NCI-H69 (cell line): Measurements from ENCODE around the gene CEP164.

Experiments used
- DNase-seq: peaks from one replicate; lab custom pipeline; 2025; lab: John Stamatoyannopoulos, UW

Gene CEP164

DNA sequence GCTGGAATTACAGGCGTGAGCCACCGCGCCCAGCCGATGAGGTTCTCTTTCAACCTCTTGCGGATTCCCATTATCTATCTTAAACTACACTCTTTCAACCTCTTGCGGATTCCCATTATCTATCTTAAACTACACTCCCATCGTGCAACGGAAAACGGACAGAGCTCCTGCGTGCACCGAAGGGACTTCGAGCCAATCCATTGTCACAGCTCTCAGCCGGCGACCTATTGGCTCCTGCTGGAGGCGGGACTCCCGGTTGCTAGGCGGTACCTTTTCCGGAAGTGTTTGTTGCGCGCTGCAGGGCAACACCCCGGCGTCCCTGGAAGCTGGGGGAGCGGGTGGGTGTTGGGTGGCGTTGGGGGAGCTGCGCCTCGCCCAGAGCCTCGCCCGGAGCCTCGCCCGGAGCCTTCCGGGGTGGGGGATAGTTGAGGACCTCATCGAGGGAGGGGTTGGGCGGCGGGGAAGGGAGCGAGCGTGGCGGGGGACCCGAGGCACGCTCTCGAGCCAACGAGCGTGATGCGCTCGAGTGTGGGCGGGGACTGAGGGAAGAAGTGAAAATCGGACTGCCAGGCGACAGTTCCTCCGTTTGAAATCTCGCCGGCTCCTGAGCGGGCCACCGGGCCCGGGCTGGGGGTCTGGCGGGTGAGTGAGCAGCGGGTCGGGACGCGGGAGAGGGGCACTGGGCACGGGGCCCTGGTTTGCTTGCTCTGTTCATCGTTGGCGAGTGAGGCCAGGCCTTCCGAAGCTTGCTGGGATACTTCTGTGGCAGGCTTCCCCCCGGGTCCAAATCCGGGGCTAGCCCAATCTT lies at the start of gene CEP164:
Gene CEP164 (plus strand): TSS at position 288 of the 808 bp plus-strand sequence. CDS start 10,733 bp downstream, outside the sequence.
- DNase-seq, result peak; percentile 99

GRCh38 chr11:117278347-117278746 lies 49.3 kb upstream of the CEP164 start:
- DNase-seq, result no peak

- DNase-seq, result no peak
Measured at GRCh38 chr11:117279711-117280376, 47.8 kb upstream of the CEP164 start.

DNA sequence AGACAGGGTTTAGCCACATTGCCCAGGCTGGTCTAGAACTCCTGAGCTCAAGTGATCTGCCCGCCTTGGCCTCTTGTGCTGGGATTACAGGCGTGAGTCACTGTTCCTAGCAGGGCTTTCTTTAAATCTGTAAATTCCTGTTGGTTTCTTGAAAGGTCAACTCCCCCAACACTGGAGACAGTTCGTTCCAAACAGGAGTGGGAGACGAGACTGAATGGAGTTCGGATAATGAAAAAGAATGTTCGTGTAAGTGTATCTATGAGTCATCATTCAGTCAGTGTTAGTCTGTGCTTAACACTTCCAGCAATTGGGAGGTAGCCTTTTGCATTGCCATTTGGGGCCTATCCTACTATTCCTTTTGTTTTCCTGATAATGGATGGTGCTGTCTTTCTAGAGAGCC lies 46.5 kb upstream of the CEP164 start:
- DNase-seq, result no peak

DNA sequence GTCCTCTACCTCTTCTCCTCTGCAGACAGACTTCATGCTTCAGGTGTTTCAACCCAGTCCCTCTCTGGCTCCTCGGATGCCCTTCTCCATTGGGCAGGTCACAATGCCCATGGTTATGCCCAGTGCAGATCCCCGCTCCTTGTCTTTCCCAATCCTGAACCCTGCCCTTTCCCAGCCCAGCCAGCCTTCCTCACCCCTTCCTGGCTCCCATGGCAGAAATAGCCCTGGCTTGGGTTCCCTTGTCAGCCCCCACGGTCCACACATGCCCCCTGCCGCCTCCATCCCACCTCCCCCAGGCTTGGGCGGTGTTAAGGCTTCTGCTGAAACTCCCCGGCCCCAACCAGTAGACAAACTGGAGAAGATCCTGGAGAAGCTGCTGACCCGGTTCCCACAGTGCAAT lies 45.8 kb upstream of the CEP164 start:
- no peak for DNase-seq

DNA sequence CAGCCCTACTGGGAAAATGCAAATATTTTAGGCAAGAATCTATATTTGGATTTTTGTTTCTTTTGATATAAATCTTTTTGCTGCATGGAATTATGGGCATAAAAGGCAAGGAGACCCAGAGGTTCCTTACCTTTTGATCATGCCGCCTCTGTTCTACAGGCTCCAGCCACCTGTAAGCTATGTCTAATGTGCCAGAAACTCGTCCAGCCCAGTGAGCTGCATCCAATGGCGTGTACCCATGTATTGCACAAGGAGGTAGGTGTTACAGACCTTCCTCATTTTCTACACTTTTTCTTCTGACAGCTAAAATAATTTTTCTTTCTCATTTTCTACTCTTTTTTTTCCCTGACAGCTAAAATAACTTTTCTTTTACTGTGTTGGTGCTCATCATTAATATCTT lies 44.7 kb upstream of the CEP164 start:
- no peak for DNase-seq

- no peak for DNase-seq
Measured at GRCh38 chr11:117284053-117284452, 43.6 kb upstream of the CEP164 start.

GRCh38 chr11:117286588-117286987 lies 41.1 kb upstream of the CEP164 start:
- DNase-seq, result no peak

GRCh38 chr11:117287668-117288067 lies 40.0 kb upstream of the CEP164 start:
- no peak for DNase-seq

- no peak for DNase-seq
Measured at GRCh38 chr11:117289795-117290194, 37.9 kb upstream of the CEP164 start.

- DNase-seq, result no peak
Measured at GRCh38 chr11:117290809-117291396, 36.8 kb upstream of the CEP164 start, which contains the start of gene BACE1-AS. TSS of gene BACE1-AS (plus strand) at chr11:117291346.

- no peak for DNase-seq
Measured at GRCh38 chr11:117292616-117293015, 35.0 kb upstream of the CEP164 start.

DNA sequence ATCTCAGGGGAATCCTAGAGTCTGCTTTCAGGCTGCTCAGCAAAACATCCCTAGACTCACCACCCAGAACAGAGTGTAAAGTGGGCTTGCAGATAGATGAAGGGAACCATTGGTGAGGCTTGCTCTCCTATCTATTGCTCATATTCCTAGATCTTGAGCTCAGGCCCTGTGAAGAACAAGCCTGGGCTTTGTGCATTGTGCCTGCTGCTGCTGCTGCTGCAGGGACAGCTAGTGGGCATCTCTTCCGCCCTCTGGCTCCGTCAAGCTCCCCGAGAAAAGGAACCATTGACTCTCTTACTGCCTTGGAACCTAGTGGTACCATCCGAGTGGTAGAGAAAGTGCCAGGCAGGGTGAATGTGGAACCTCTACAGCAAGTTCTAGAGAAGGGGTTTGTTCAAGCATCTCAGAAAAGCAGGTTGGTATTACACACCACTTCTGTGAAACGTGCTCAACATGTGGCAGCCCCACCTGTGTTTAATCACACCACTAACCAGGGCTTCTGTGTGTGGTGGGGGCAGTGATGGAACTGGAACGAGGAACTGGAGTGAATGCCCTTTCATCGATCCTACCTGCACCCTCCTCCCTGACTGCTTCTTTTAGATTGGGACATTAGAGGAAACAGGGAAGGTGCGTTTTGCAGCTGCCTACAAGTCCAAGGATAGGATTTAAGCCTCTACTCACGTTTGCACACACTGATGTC lies 32.1 kb upstream of the CEP164 start:
- no peak for DNase-seq

DNA sequence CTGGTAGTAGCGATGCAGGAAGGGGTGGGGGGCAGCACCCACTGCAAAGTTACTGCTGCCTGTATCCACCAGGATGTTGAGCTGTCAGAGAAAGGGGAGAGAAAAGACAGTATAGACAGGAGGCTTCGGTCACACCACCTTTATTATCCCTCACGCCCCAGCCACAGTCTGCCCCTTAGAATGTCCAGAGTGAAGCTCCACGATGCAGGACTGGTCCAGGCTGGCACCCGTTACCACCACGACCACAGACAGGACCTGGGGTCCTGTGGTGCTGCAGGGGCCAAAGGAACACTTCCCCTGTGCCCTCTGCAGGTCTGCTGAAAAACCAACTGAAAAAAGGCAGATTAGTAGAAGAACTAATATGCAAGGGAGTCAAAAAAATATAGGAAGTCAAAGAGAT lies 30.8 kb upstream of the CEP164 start:
- DNase-seq, result no peak

DNA sequence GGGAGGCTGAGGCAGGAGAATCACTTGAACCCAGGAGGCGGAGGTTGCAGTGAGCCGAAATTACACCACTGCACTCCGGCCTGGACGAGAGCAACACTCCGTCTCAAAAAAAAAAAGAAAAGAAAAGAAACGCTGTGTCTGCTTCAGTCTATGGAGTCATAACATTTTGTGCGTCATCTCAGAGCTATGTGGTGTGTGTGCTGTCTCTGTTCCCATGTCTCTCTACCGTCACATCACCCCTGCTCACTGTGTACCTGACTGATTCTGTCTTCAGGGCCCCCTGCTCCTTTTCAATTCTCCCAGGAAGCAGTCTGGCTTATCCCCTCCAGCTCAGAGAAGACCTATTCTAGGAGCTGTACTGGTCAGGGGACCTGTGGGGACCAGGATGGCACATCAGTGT lies 29.5 kb upstream of the CEP164 start:
- DNase-seq, result no peak

GRCh38 chr11:117299351-117300282 lies 28.0 kb upstream of the CEP164 start:
- DNase-seq, result no peak

DNA sequence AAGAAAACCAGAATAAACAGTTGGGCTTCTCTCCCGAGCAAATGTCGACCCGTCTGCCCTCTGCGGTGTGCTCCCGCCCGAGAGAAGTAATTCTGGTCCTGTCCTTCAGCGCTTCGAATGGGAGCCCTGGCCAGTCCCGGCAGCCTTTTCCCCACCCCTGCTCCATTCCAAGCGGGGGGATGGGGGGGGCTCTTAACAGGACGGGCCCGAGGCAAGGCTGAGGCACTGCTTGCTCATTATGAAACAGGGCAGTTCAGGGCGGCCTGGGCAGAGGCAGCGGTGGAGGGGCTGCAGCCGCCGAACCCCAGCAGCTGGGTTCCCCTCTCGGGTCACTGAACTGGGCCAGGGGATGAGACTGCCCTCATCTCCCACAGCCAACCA lies 27.4 kb upstream of the CEP164 start:
- DNase-seq, result no peak

DNA sequence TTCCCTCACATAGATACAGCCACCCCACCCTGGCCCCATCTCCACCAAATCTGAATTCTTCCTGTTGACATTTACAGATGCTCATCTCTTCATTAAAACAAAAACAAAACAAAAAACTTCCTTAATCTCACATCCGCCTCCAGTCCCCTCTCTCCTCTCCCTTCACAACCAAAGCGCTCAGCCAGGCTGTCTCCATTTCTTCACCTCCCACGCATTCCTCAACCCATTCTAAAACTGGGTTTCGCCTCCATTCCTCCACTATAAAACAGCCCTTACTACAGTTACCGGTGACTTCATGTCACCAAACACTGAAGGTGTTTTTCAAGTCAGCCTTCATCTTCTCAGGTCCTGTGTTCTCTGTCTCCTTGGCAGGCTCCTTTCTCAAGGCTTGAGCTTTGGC lies 26.9 kb upstream of the CEP164 start:
- no peak for DNase-seq

DNA sequence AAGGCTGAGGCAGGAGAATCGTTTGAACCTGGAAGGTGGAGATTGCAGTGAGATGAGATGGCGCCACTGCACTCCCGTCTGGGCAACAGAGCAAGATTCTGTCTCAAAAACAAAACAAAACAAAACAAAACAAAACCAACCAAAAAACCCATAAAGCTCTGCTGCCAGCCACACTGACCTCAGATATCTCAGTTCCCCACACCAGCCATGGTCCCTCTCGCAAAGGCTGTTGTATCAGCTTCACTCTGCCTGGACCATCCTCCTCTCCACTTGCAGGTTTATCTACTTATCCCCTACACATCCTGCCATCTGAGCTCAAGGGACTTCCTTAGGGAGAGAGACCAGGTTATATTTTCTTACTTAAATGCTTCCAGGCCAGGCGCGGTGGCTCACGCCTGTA lies 25.4 kb upstream of the CEP164 start:
- DNase-seq, result no peak

DNA sequence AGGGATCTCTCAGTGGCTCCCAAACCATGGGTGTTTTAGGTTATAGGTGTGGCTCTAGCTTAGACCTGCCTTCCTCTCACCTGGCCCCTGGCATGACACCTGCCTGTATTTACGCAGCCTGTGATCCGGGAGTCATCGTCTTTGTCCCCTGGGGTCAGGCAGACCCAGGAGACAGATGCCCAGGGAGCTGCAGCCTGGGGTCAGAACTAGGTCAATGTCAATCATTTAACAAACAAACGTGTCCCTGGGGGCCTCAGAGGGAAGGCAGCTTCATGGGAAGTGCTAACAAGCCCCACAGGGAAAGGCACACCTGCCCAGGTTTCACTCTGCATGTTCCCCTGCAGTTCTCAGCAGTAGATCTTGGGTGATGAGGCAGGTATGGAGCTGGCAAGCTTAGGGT lies 24.6 kb upstream of the CEP164 start:
- peak; percentile 92 for DNase-seq

DNA sequence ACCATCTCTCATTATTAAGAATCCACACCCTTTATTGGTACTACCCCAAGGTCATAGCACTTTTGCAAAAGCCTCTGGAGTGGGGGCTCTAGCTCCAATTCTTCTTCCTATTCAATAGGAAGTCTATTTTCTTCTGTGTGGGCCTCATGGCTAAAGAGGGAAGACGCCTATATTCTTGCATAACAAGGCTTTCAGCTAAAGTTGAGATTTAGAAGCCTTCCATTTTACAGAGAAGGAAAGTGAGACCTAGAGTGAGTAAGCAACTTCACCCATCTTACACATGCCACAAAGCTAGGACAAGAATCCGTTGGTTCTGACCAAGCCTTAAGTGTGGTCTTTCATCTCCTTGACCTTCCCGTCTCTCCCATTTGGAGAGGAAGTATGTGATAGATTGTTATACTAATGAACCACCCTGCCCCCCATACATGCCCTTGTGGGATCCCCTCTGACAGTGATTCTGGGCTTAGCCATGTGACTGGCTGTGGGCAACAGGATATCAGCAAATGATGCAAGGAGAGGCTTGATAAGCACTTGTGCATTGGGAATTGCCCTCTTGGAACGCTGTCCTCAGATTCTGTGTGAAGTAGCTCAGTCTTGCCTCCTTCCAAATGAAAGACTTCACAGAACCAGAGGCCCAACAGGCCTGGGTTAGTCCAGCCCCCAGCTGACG lies 23.9 kb upstream of the CEP164 start:
- DNase-seq, result no peak
